NCI-H128 (cell line): ENCODE results near the gene GGA3.
A peak's percentile ranks its signal among the peaks of the same experiment; 100 is the strongest.
"Not testable (repeated sequence)": the region's sequence is repeated elsewhere in the genome, so short reads cannot be mapped to it uniquely, and the experiment has no call there.

Experiments used
- DNase-seq: peaks from one replicate; lab custom pipeline; 2025; ENCODE audit not compliant: unreplicated experiment; lab: John Stamatoyannopoulos, UW

Gene GGA3

DNA sequence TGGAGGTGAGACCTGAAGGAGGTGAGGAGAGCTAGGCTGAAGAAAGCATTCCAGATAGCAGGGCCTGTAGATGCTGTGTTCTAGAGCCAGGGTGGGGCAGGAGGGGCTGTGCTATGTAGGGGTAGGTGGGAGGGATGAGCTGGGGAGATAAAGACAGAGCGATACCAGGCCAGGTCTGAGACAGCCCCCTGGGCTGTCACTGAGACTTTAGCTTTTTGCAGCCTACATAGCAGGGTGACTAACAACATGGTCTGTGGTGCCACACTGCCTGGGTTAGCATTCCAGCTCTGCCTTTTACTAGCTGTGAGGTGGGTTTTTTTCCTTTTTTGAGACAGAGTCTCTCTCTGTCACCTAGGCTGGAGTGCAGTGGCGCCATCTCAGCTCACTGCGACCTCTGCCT lies 41.6 kb downstream of the GGA3 start:
- DNase-seq = no peak

GRCh38 chr17:75218131-75218530 lies 43.3 kb downstream of the GGA3 start:
- no peak for DNase-seq

DNA sequence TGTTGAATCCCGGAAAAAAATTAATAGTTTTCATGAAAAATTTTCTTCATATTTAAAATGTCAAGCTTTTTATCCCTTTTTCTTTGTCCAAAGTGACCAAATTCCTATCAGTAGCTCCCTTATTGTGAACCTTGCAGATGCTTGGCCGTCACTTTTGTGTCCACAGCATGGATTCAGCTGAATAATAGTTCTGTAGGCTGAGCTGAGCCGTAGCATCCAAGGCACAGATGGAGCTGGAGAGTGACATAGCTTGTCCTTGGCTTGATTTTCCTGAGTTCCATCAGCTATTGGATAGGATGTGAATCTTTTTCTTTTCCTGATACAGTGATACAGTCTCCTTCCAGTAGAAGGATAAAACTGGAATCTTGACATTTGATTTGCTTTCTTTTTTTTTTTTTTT lies 52.3 kb downstream of the GGA3 start:
- DNase-seq = no peak

DNA sequence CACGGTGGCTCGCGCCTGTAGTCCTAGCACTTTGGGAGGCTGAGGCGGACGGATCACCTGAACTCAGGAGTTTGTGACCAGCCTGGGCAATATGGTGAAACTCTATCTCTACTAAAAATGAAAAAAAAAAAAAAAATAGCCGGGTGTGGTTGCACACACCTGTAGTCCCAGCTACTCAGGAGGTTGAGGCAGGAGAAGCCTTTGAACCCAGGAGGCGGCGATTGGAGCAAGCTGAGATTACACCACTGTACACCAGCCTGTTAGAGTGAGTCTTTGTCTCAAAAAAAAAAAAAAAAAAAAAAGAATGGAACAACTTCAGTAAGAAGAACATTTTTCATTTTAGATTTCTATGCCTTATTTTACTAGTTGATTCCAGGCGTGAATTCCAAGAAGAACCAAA lies 53.2 kb downstream of the GGA3 start:
- DNase-seq = no peak

DNA sequence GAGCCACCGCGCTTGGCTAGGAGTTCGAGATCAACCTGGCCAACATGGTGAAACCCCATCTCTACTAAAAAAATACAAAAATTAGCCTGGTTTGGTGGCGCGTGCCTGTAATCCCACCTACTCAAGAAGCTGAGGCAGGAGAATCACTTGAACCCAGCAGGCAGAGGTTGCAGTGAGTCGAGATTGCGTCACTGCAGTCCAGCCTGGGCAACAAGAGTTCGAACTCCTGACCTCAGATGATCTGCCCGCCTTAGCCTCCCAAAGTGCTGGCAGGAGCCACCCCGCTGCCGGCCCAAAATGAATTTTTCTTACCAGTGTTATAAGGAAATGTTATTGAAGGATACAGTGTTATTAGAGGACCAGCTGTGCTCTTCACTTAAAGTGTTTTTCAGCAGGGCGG lies 53.6 kb downstream of the GGA3 start:
- DNase-seq = no peak

DNA sequence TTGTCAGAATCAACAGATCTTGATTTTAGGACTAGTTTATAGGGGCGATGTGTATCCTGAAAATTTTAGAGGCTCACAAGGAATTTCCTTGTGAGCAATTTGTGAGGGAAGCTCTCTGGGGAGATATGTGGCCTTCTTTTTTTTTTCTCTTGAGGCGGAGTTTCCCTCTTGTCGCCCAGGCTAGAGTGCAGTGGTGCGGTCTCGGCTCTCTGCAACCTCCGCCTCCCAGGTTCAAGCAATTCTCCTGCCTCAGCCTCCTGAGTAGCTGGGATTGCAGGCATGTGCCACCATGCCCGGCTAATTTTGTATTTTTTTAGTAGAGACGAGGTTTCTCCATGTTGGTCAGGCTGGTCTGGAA lies 54.4 kb downstream of the GGA3 start:
- not testable (repeated sequence) for DNase-seq

GRCh38 chr17:75205793-75206163 lies 55.6 kb downstream of the GGA3 start:
- no peak for DNase-seq

DNA sequence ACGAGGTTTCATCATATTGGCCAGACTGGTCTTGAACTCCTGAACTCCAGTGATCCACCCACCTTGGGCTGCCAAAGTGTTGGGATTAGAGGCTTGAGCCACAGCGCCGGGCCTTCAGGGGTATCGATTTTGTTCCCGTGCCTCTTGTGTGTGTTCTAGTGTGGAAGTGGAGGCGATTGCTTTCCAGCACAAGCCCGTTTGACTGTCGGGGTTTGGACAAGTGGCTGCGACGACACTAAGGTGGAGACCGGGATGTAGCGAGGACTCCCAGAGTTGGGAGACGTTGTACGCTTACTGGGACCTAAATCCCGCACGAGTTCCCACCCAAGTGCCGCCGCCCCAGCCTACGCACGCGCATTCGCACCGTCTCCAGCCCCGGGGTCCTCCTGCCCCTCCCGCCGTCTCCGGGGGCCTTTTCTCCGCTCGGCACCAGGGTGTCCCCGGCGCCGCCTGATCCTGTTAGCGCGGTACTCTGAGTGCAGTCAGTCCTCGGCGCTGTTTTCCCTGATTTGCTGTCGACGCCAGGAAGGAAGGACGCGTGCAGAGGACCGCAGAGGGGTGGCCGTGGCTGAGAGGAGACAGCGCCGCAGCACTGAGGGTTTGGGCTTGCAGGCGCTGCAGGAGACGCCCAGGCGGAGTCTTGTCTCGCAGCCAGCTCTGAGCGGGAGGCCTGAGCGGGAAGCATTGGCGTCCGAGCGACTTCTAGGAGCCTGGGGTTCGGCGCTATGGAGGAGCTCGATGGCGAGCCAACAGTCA lies 56.2 kb downstream of the GGA3 start, which contains the start of gene NUP85:
Gene NUP85 (plus strand): TSS at position 643 of the 756 bp plus-strand sequence. CDS start 83 bp downstream, at position 726.
- DNase-seq = peak; percentile 74

DNA sequence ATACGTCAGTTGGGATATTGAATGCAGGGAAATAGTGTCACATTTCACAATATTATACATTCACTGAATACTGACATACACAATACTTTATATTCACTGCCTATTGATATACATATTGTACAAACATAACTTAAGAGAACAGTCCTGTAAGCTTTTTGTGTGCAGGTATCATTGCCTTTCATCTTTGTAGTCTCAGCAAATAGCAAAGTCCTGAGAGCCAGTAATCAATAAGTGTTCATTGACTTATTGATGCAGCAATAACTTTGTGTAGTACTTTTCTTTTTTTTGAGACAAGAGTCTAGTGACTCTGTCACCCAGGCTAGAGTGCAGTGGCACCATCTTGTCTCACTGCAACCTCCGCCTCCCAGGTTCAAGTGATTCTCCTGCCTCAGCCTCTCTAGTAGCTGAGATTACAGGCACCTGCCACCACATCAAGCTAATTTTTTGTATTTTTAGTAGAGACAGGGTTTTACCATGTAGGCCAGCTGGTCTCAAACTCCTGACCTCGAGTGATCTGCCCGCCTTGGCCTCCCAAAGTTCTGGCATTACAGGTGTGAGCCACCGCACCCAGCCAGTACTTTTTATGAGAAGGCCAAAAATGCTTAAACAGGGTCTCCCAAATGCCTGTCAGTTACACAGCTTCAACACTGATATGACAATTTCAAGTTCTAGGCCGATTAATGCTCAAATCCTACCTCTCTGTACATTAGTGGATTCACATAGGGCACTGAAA lies 61.4 kb downstream of the GGA3 start:
- DNase-seq = no peak

DNA sequence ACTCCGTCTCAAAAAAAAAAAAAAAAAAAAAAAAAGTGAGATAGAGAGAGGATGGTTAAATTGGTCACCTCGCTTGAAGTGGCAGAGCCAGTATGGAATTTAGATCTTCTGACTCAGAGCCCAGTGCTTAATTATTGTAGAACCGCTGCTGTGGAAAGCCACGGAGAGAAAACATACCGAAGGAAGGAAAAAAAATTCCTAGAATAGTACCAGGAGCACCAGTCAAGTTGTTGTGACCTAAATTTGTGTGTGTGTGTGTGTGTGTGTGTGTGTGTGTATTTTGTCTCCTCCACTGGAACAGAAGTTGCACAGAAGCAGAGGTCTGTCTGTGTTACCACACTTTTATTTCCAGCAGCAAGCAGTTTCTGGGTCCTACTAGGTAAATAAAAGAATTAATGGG lies 66.5 kb downstream of the GGA3 start:
- DNase-seq = no peak

GRCh38 chr17:75191584-75191983 lies 69.8 kb downstream of the GGA3 start:
- no peak for DNase-seq

- no peak for DNase-seq
These were observed 72.8 kb downstream of the GGA3 start for GRCh38 chr17:75188614-75189013.
